Measurements from ENCODE around the gene BLOC1S1.

The BLOC1S1 gene

DNA sequence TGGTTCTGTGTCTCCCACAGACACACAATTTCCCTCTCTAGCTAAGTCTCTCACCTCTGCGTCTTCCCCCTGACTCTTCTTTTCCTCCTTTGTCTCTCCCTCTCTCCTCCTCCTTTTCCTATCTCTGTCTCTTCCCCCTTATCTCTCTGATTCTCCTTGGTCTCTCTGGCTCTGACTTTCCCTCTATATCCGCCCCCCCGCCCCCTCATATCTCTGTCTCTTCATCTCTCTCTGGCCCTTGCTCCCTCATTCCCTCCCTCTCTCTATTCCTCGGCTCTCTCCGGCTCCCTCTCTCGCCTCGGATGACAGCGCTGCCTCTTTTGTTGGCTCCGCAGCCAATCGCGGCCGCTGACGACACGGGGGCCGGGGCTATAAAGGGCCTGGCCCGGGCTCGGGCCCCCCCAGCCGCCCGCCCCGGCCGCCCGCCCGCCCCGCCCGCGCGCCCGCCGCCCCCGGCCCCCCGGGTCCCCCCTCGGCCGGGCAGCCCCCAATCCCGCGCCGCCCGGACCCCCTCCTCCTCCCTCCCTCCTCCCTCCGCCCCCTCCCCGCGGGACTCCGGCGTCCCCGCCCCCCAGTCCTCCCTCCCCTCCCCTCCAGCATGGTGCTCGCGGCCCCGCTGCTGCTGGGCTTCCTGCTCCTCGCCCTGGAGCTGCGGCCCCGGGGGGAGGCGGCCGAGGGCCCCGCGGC lies 27.0 kb downstream of the BLOC1S1 start, which contains the start of gene GDF11:
Gene GDF11 (plus strand): TSS at position 404 of the 687 bp plus-strand sequence. CDS start 195 bp downstream, at position 599.
- H3K4me3 ChIP-seq (replicated peaks in 1 of 2; ENCODE audit: low read depth in 2 of 2, low read length in 2 of 2), result peak within 1 kb of the TSS; percentile 63 to 66
- TF ChIP-seq CTCF (IDR thresholded peaks at IDR 0.05; ENCODE audit: low read depth, low read length), result no peak
- DNase-seq (ENCODE audit: low read depth in 2 of 2), result peak; percentile 73 to 82

GRCh38 chr12:55743406-55744339 lies 27.8 kb downstream of the BLOC1S1 start:
- peak overlapping the region; percentile 63 to 66 for H3K4me3 ChIP-seq (replicated peaks in 1 of 2; ENCODE audit: low read depth in 2 of 2, low read length in 2 of 2)
- peak; percentile 2 for TF ChIP-seq CTCF (IDR thresholded peaks at IDR 0.05; ENCODE audit: low read depth, low read length)
- DNase-seq (ENCODE audit: low read depth in 2 of 2), result peak; percentile 68 to 74

- no peak for DNase-seq (ENCODE audit: low read depth in 2 of 2)
- TF ChIP-seq CTCF (IDR thresholded peaks at IDR 0.05; ENCODE audit: low read depth, low read length), result no peak
- H3K4me3 ChIP-seq (replicated peaks in 1 of 2; ENCODE audit: low read depth in 2 of 2, low read length in 2 of 2), result peak overlapping the region; percentile 63 to 66
Observed at GRCh38 chr12:55744340-55745030, 28.6 kb downstream of the BLOC1S1 start.

DNA sequence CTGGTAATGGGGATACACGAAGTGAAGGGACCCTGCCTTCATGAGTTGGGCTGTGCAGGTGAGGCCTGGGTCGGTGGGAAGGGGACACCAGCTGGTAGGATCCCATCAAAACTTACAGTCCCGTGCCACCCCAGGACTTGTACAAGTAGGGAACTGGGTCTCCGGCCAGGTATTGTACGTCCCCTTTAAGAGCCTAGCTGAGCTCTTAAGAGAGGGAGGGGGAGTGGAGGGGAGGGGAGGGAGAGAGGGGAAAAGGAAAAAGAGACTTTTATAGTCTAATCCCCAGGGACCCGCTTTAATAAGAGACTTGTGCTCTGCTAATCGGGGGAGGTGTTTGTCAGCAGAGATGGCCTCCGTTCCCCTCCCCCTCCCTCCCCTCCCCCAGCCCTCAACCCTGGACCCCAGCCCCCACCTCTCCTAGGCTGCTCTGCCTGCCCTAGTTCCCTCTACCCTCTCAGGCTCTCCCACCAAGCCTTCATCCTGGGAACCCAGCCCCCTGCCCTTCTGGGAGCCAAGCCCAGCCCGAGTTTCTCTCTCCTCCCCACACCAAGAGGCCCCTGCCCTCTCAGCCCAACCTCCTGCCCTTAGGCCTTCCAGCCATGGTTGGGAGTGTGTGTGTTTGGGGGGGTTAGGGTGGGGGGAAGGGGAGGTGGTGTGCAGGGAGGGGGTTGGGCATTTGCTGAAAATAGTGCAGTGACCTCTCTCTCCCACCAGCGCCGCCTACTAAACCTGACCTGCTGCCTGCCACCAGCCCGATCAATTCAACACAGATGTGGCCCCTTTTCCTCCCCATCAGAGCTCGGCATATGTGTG lies 29.7 kb downstream of the BLOC1S1 start:
- no peak for TF ChIP-seq CTCF (IDR thresholded peaks at IDR 0.05; ENCODE audit: low read depth, low read length)
- peak in 1 of 2 donors; percentile 73 for DNase-seq (ENCODE audit: low read depth in 2 of 2)
- H3K4me3 ChIP-seq (replicated peaks in 1 of 2; ENCODE audit: low read depth in 2 of 2, low read length in 2 of 2), result peak overlapping the region in 1 of 2 donors; percentile 26

DNA sequence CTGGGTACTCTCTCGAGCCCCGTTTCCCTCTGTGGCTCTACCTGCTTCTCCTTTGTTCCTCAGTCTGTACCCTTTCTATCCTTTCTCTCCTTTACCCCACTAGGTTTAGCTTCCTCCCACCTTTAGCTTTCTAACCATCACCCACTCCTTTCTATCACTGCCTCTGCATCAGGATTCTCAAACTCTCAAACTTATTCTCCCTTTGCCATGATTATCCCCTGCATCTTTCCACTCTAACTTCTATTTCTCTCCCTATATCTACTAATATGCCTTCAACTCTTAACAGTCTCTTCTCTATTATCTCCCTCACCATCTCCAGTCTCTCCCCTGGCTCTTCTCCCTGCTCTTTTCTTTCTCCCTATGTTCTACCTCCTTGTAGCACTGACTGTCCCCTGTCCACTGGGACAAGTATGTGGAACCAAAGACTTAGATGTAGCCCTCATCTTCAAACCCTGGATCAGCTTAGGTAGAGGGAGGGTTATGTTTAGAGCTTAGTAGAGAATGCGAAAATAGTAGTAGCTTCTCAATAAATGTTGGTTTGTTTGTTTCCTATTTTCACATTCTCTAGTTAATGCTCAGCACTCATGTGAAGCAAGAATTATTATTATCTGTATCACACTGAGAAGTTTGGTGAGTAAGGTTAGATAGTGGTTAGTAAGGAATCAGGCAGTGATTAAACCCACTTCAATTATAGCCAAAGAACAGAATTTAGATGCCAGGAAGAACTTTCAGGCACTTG lies 30.5 kb downstream of the BLOC1S1 start:
- no peak for TF ChIP-seq CTCF (IDR thresholded peaks at IDR 0.05; ENCODE audit: low read depth, low read length)
- no peak for DNase-seq (ENCODE audit: low read depth in 2 of 2)
- H3K4me3 ChIP-seq (replicated peaks in 1 of 2; ENCODE audit: low read depth in 2 of 2, low read length in 2 of 2), result no peak overlapping the region
